ENCODE results near the gene DNAH6.

Gene DNAH6

GRCh38 chr2:84678214-84678613 lies 161.9 kb downstream of the DNAH6 start:
- TF ChIP-seq TSHZ2 (CRISPR knock-in tag; IDR thresholded peaks at IDR 0.05) = no peak
- no peak for TF ChIP-seq ISL1 (CRISPR knock-in tag; IDR thresholded peaks at IDR 0.05)
- no peak for TF ChIP-seq ZNF8 (CRISPR knock-in tag; IDR thresholded peaks at IDR 0.05)
- TF ChIP-seq CSDC2 (CRISPR knock-in tag; IDR thresholded peaks at IDR 0.05) = no peak
- TF ChIP-seq RARB (CRISPR knock-in tag; IDR thresholded peaks at IDR 0.05) = no peak
- TF ChIP-seq TOX (CRISPR knock-in tag; IDR thresholded peaks at IDR 0.05; ENCODE audit: borderline replicate concordance) = no peak
- no peak for TF ChIP-seq CREB5 (CRISPR knock-in tag; IDR thresholded peaks at IDR 0.05; ENCODE audit: low read depth)
- TF ChIP-seq CSRNP3 (CRISPR knock-in tag; IDR thresholded peaks at IDR 0.05) = no peak
- TF ChIP-seq OSR1 (CRISPR knock-in tag; IDR thresholded peaks at IDR 0.05) = no peak
- TF ChIP-seq PATZ1 (CRISPR knock-in tag; IDR thresholded peaks at IDR 0.05; ENCODE audit: borderline replicate concordance) = no peak
- no peak for TF ChIP-seq ZC3H10 (CRISPR knock-in tag; IDR thresholded peaks at IDR 0.05)
- TF ChIP-seq ARNTL (CRISPR knock-in tag; IDR thresholded peaks at IDR 0.05; ENCODE audit: borderline replicate concordance, low read depth) = no peak
- no peak for TF ChIP-seq ZFP3 (CRISPR knock-in tag; IDR thresholded peaks at IDR 0.05)
- TF ChIP-seq ZNF70 (CRISPR knock-in tag; IDR thresholded peaks at IDR 0.05) = no peak
- no peak for TF ChIP-seq BACH2 (CRISPR knock-in tag; IDR thresholded peaks at IDR 0.05; ENCODE audit: borderline replicate concordance)
- no peak for TF ChIP-seq TCF4 (CRISPR knock-in tag; IDR thresholded peaks at IDR 0.05; ENCODE audit: borderline replicate concordance)
- no peak for TF ChIP-seq GLIS3 (CRISPR knock-in tag; IDR thresholded peaks at IDR 0.05)
- no peak for TF ChIP-seq SNAI2 (CRISPR knock-in tag; IDR thresholded peaks at IDR 0.05)
- ATAC-seq = no peak

- ATAC-seq = no peak
- TF ChIP-seq TCF4 (CRISPR knock-in tag; IDR thresholded peaks at IDR 0.05; ENCODE audit: borderline replicate concordance) (no peak), RARB (CRISPR knock-in tag; IDR thresholded peaks at IDR 0.05) (no peak), ZNF565 (CRISPR knock-in tag; conservative IDR thresholded peaks at IDR 0.05; ENCODE audit: low read depth) (no peak), TSHZ2 (CRISPR knock-in tag; IDR thresholded peaks at IDR 0.05) (no peak), ARNTL (CRISPR knock-in tag; IDR thresholded peaks at IDR 0.05; ENCODE audit: borderline replicate concordance, low read depth) (no peak), CSRNP3 (CRISPR knock-in tag; IDR thresholded peaks at IDR 0.05) (no peak), ISL1 (CRISPR knock-in tag; IDR thresholded peaks at IDR 0.05) (no peak), ZNF70 (CRISPR knock-in tag; IDR thresholded peaks at IDR 0.05) (no peak), POU6F1 (CRISPR knock-in tag; IDR thresholded peaks at IDR 0.05; ENCODE audit: borderline replicate concordance, low read depth) (no peak), ESRRG (CRISPR knock-in tag; IDR thresholded peaks at IDR 0.05) (no peak), CREB5 (CRISPR knock-in tag; IDR thresholded peaks at IDR 0.05; ENCODE audit: low read depth) (no peak), GLIS3 (CRISPR knock-in tag; IDR thresholded peaks at IDR 0.05) (no peak)
Observed at GRCh38 chr2:84686783-84687476, 170.6 kb downstream of the DNAH6 start.

Data from SK-N-SH treated with all-trans-retinoic acid at 6 μM for 48 hours (cell line).